ENCODE results near the gene THSD4. TPM values are rescaled to one million over a fixed set of nuclear protein-coding genes. Genes with fewer than 3 reads are reported as not detected.

The THSD4 gene
- total RNA-seq, 1 donor from 2014 or later, result 151 TPM

DNA sequence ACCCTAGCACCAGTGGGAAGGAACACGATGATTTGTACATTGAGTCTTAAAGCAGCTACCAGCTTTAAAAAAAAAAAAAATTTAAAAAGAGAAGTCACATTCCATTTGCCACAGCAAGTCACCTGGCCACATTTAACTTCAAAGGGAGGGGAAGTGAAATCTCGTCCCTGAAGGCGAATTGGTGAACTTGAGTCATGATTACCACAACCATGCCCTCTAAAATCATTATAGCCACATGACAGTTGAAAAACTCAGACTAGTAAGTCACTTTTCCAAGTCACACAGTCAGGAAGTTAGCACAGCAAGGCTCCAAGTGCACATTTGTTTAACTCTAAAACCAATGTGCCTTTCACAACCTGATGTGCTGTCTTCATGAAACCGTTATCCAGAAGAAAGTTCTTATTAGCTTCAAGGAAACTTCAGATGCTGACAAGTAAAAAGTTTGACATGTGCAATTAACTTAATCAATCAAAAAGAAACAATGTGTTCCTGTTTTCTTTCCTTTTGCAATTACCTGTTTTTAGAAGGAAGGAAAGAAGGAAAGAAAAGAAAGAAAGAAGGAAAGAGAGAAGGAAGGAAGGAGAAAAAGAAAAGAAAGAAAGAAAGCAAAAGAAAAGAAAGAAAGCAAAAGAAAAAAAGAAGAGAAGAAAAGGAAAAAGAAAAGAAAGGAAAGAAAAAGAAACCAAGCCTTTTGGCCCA is 8.3 kb upstream of the THSD4 start:
- Histone ChIP-seq H3K4me1 (peaks cover 0 to 11% of the 10 kb centered on the region in 2 donors), H3K27ac (no peak overlapping the region), H3K27me3 (no peaks in the 10 kb centered on the region), H3K4me3 (no peak overlapping the region), H3K36me3 (no peaks in the 10 kb centered on the region), H3K9me3 (no peaks in the 10 kb centered on the region)
- DNase-seq (ENCODE audit: low spot score in 2 of 2), result no peak
- TF ChIP-seq, protein P1, sequence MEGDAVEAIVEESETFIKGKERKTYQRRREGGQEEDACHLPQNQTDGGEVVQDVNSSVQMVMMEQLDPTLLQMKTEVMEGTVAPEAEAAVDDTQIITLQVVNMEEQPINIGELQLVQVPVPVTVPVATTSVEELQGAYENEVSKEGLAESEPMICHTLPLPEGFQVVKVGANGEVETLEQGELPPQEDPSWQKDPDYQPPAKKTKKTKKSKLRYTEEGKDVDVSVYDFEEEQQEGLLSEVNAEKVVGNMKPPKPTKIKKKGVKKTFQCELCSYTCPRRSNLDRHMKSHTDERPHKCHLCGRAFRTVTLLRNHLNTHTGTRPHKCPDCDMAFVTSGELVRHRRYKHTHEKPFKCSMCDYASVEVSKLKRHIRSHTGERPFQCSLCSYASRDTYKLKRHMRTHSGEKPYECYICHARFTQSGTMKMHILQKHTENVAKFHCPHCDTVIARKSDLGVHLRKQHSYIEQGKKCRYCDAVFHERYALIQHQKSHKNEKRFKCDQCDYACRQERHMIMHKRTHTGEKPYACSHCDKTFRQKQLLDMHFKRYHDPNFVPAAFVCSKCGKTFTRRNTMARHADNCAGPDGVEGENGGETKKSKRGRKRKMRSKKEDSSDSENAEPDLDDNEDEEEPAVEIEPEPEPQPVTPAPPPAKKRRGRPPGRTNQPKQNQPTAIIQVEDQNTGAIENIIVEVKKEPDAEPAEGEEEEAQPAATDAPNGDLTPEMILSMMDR (IDR thresholded peaks at IDR 0.05), result no peak
- intact Hi-C loops (cut with DNase I), result loop anchor here (5.0 kb wide), 2 partner anchors 625 to 695 kb away; no protein-coding TSS in a partner anchor

DNA sequence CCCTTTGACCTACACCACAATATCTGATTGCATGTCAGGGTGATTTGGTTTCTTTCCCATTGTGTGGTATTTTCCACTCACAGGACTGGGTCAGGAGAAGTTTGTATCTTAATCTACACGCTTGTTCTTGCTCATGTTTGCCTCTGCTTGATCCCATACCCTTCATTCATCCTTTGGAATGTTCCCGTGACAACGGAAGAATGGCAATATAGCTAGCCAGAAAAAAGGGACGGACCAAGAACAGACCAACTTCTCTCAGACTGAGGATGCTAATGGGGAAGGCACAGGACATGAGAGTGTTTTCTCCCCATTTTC is 7.8 kb upstream of the THSD4 start:
- intact Hi-C loops (cut with DNase I), result loop anchor here (5.0 kb wide), 2 partner anchors 625 to 695 kb away; no protein-coding TSS in a partner anchor
- H3K4me3 ChIP-seq, result no peak overlapping the region
- no peaks in the 10 kb centered on the region for H3K27me3 ChIP-seq
- no peaks in the 10 kb centered on the region for H3K36me3 ChIP-seq
- no peak overlapping the region for H3K27ac ChIP-seq
- no peaks in the 10 kb centered on the region for H3K9me3 ChIP-seq
- H3K4me1 ChIP-seq, result peaks cover 0 to 11% of the 10 kb centered on the region in 2 donors
- no peak for DNase-seq (ENCODE audit: low spot score in 2 of 2)
- TF ChIP-seq, protein P1 (IDR thresholded peaks at IDR 0.05), result no peak

DNA sequence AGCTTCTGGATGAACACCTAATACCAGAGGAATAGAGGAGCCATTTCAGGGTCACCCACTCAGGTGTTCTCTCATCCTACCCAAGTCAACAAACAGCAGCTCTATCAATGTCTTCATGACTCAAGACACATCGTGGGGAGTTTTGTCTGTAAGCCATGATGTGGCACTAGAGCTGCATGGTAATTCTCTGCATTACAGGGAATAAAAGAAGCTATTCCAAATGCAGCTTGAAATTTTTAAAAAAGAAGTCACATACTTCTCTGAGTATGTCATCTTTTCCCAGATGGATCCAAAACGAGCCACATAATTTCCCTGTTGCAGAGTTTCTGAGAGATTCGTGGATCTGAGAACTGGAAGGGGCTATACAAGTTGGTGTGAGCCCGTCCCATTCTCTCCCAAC is 6.1 kb upstream of the THSD4 start:
- Histone ChIP-seq H3K4me1 (peaks cover 0 to 11% of the 10 kb centered on the region in 2 donors), H3K27ac (peak overlapping the region; percentile 51 to 66), H3K36me3 (no peaks in the 10 kb centered on the region), H3K4me3 (no peak overlapping the region), H3K27me3 (no peaks in the 10 kb centered on the region), H3K9me3 (no peaks in the 10 kb centered on the region)
- TF ChIP-seq, protein P1 (IDR thresholded peaks at IDR 0.05), result peak; percentile 32 to 38 (median 32)
- DNase-seq (ENCODE audit: low spot score in 2 of 2), result no peak
- intact Hi-C loops (cut with DNase I), result loop anchor here (5.0 kb wide), 2 partner anchors 623 to 693 kb away; no protein-coding TSS in a partner anchor

DNA sequence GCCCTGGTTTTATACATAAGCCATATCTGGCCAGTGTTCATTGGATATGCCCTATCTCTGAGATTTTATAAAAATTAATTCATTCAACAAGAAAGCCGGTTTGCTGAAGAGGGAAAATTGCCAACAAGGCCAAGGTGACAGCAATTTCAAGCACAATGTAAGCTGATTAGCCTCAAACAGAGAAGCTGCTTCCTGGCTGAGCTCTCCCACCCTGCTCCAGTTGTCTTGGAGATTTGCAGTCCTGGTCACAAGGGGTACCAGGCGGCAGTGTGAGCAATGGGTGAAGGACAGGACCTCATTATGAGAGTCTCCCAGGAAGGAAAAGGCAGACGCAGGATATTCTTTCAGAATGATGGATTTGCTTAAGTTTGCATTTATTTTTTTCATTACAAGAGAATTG is 5.4 kb upstream of the THSD4 start:
- H3K36me3 ChIP-seq, result no peaks in the 10 kb centered on the region
- H3K9me3 ChIP-seq, result no peaks in the 10 kb centered on the region
- no peaks in the 10 kb centered on the region for H3K27me3 ChIP-seq
- H3K4me3 ChIP-seq, result no peak overlapping the region
- intact Hi-C loops (cut with DNase I), result loop anchor here (5.0 to 10.0 kb wide), 5 partner anchors 175 to 692 kb away; no protein-coding TSS in a partner anchor
- peak overlapping the region; percentile 51 to 66 for H3K27ac ChIP-seq
- no peak for DNase-seq (ENCODE audit: low spot score in 2 of 2)
- TF ChIP-seq, protein P1 (IDR thresholded peaks at IDR 0.05), result no peak
- H3K4me1 ChIP-seq, result peaks cover 0 to 11% of the 10 kb centered on the region in 2 donors

DNA sequence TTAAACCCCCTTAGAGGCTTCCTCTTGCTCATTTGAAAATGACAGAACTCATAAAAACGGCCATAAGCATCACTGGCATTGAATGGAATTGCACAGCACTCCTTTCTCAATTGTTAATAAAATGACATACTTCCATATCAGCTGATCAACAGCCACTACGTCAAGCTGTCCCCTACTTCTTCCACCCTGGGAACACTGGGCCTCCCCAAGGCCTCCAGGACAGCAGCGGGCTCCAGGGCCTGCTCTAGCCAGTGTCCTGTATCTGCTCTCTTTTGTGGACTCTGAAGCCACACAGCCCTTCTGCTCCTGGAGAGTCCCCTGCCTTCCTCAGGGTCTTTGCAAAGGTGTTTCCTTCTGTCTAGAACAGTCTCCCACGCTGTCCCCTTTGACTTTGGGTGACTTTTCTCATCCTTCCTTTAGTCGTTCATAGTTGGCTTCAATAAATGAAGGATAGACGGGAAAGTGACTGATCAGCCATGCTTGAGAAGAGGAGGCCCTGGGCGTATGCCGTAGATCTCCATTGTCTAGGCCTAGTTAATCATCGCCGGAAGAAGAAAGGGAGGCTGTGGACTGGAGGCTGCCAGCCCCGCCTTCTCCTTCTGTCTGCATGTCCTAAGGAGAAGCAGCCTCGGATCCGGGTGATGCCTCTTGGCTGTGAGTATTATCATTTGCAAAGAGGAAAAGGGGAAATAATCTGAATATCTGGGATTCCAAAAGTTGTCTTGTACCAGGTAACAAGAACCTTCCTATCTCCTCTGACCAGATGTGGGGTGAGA is 4.7 kb upstream of the THSD4 start:
- intact Hi-C loops (cut with DNase I), result loop anchor here (5.0 to 10.0 kb wide), 3 partner anchors 174 to 644 kb away; no protein-coding TSS in a partner anchor
- H3K9me3 ChIP-seq, result no peaks in the 10 kb centered on the region
- no peak overlapping the region for H3K4me3 ChIP-seq
- no peaks in the 10 kb centered on the region for H3K36me3 ChIP-seq
- no peaks in the 10 kb centered on the region for H3K27me3 ChIP-seq
- DNase-seq (ENCODE audit: low spot score in 2 of 2), result no peak
- H3K27ac ChIP-seq, result peak overlapping the region; percentile 52 to 66
- TF ChIP-seq, protein P1 (IDR thresholded peaks at IDR 0.05), result no peak
- H3K4me1 ChIP-seq, result peaks cover 0 to 11% of the 10 kb centered on the region in 2 donors

All from ascending aorta (tissue), 2 donors.